COLO668 (cell line): Measurements from ENCODE around the gene PSAPL1.
"Not testable (repeated sequence)": the region's sequence is repeated elsewhere in the genome, so short reads cannot be mapped to it uniquely, and the experiment has no call there.

ENCODE experiments used
- DNase-seq: peaks from one replicate; lab custom pipeline; 2025; ENCODE audit not compliant: unreplicated experiment; lab: John Stamatoyannopoulos, UW

PSAPL1 gene

GRCh38 chr4:7459471-7459870 is 24.7 kb upstream of the PSAPL1 start:
- DNase-seq: no peak

GRCh38 chr4:7458477-7458876 is 23.7 kb upstream of the PSAPL1 start:
- DNase-seq: no peak

- DNase-seq: no peak
Measured at GRCh38 chr4:7458066-7458425, 23.3 kb upstream of the PSAPL1 start.

- no peak for DNase-seq
Measured at GRCh38 chr4:7457201-7458065, 22.7 kb upstream of the PSAPL1 start.

- DNase-seq: not testable (repeated sequence)
Measured at GRCh38 chr4:7452802-7453201, 18.1 kb upstream of the PSAPL1 start.

- no peak for DNase-seq
Measured at GRCh38 chr4:7451800-7452199, 17.1 kb upstream of the PSAPL1 start.

GRCh38 chr4:7451434-7451789 is 16.7 kb upstream of the PSAPL1 start:
- no peak for DNase-seq

GRCh38 chr4:7450775-7451433 is 16.2 kb upstream of the PSAPL1 start:
- no peak for DNase-seq

GRCh38 chr4:7448036-7448435 is 13.3 kb upstream of the PSAPL1 start:
- no peak for DNase-seq

- no peak for DNase-seq
Measured at GRCh38 chr4:7447236-7447635, 12.5 kb upstream of the PSAPL1 start.

GRCh38 chr4:7444731-7445130 is 10.0 kb upstream of the PSAPL1 start:
- DNase-seq: no peak

- no peak for DNase-seq
Measured at GRCh38 chr4:7444314-7444713, 9.6 kb upstream of the PSAPL1 start.

- no peak for DNase-seq
Measured at GRCh38 chr4:7442574-7443162, 7.9 kb upstream of the PSAPL1 start.

GRCh38 chr4:7441201-7441600 is 6.5 kb upstream of the PSAPL1 start:
- DNase-seq: no peak

GRCh38 chr4:7439699-7440098 is 5.0 kb upstream of the PSAPL1 start:
- no peak for DNase-seq

GRCh38 chr4:7436256-7436655 is 1.5 kb upstream of the PSAPL1 start:
- DNase-seq: no peak

GRCh38 chr4:7435471-7436061 is 836 bp upstream of the PSAPL1 start:
- DNase-seq: no peak

GRCh38 chr4:7434141-7434765 is 477 bp downstream of the PSAPL1 start:
- DNase-seq: no peak

GRCh38 chr4:7433376-7434140 is 1.2 kb downstream of the PSAPL1 start:
- no peak for DNase-seq

- DNase-seq: no peak
Measured at GRCh38 chr4:7432531-7433375, 2.0 kb downstream of the PSAPL1 start.
